ENCODE data around the gene SPPL2A.
"Not testable (repeated sequence)": the region's sequence is repeated elsewhere in the genome, so short reads cannot be mapped to it uniquely, and the experiment has no call there.

Gene SPPL2A

DNA sequence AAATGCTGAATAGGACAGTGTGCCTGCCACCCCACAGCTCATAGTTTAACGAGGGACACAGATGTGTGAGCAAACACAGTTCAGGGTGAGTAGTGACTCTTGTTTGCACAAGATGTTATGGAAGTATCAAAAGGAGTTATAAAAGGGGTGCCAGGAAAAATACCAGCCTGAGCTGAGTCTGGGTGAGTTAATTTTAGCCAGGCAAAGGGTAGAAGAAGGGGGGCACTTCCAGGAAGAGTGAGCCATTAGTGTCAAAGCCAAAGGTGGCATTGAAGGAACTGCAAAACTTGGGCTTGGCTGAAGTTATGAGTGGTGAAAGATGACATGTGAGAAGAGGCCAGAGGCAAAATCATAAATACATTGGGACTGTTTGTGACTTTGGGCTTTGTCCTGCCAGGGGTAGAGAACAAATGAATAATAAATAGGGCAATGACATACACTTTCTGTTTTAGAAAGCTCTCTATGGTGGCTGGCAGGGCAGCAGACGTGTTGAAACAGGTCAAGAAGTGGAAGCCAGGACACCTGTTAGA lies 1.9 kb upstream of the SPPL2A start:
- DNase-seq (ENCODE audit: low read depth), result no peak

- no peak for DNase-seq (ENCODE audit: low read depth)
These were observed 878 bp downstream of the SPPL2A start for GRCh38 chr15:50764461-50765194.

DNA sequence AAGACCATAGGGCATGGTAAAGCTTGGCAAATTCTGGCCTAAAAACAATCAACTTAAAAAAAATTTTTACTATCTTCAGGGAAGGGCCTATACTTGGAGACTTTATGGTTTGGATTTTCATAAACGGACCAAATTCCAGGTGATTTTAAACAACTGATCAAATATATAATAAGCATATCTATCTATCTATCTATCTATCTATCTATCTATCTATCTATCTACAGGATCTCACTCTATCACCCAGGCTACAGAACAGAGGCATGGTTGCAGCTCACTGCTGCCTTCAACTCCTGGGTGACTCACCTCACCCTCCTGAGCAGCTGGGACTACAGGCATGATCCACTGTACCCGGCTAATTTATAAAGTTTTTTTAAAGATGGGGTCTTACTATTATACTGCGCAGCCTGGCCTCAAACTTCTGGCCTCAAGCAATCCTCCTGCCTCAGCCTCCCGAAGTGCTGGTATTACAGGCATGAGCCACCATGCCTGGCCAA lies 6.7 kb downstream of the SPPL2A start:
- no peak for DNase-seq (ENCODE audit: low read depth)

DNA sequence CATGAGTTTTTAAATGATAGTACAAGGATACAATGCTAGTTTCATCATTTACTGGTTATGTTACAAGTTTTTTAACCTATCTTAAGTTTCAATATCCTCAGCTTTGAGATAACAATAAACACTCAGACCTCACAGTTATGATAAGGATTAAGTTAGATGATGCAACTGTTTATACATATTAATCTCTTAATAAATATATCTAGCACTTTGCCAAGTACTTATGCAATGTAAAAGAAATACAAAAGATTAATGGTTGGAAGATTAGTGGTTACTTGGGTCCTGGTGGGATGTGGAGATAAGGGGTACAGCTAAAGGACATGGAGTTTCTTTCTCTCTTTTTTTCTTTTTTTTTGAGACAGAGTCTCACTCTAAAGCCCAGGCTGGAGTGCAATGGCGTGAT lies 12.0 kb downstream of the SPPL2A start:
- DNase-seq (ENCODE audit: low read depth), result no peak

DNA sequence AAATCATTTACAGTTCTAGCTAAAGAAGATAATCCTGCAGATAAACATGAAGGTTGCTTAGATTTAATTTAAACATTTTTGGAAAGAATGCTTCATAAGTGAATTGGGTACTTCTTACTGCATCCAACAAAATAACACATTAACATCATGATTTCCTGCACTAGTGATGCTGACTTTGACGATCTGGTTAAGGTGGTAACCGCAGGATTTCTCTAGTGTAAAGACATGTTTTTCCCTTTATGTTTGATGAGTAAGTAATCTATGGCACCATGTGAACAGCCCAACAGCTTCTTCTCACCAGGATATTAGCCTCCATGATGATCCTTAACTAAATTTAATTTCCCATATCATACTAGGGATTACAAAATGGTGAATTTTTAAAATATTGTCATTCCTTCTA lies 14.1 kb downstream of the SPPL2A start:
- no peak for DNase-seq (ENCODE audit: low read depth)

GRCh38 chr15:50750227-50750705 lies 15.2 kb downstream of the SPPL2A start:
- DNase-seq (ENCODE audit: low read depth), result no peak

GRCh38 chr15:50747523-50747922 lies 18.0 kb downstream of the SPPL2A start:
- DNase-seq (ENCODE audit: low read depth), result no peak

- DNase-seq (ENCODE audit: low read depth), result no peak
These were observed 20.9 kb downstream of the SPPL2A start for GRCh38 chr15:50744601-50745000.

DNA sequence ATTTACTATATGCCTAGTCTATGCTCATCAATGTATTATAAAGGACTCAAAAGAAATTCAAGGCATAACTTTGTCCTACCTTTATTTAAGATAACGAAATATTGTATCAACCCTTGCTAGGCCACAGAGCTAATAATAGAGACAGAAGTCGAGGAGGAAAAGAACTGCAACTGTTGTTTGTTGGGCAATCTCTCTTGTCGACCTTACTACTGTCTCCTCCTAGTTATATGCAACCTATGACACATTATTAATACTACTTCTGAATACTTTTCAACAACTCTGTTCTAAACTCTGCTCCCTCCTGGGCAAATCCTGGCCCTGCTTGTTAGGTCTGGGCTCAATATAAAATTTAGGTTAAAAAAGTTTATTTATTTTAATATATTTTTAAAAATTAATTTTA lies 24.6 kb downstream of the SPPL2A start:
- DNase-seq (ENCODE audit: low read depth), result no peak

DNA sequence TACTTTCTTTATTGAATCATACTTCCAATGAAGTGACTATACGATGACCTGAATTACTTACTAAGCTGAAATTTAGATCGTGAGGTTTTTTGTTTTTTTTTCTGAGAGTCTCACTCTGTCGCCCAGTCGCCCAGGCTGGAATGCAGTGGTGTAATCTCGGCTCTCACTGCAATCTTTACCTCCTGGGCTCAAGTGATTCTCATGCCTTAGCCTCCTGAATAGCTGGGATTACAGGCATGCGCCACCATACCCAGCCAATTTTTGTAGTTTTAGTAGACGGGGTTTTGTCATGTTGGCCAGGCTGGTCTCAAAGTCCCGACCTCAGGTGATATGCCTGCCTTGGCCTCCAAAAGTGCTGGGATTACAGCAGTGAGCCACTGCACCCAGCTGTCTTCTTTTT lies 28.7 kb downstream of the SPPL2A start:
- DNase-seq (ENCODE audit: low read depth), result no peak

GRCh38 chr15:50735156-50735555 lies 30.4 kb downstream of the SPPL2A start:
- DNase-seq (ENCODE audit: low read depth), result no peak

GRCh38 chr15:50726315-50726714 lies 39.2 kb downstream of the SPPL2A start:
- DNase-seq (ENCODE audit: low read depth), result no peak

- no peak for DNase-seq (ENCODE audit: low read depth)
These were observed 46.8 kb downstream of the SPPL2A start for GRCh38 chr15:50718700-50719125.

DNA sequence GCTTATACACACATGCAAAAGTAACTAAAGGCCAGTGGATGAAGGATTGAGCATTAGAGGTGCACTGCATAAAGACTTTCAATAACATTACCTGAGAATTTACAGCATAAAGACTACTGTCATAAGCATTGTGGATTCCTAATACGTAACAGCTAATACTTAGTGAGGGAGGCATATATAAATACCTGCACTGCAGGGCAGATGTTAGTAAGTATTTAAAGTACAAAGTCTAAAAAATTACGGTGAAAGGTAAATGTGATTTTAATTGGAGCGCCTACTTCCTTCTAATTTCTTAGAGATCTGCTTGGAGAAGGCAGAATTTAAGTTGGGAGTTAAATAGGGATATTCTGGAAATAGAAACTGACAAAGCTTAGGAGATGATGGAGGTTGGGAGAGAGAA lies 53.5 kb downstream of the SPPL2A start:
- DNase-seq (ENCODE audit: low read depth), result no peak

GRCh38 chr15:50710585-50710984 lies 54.9 kb downstream of the SPPL2A start:
- DNase-seq (ENCODE audit: low read depth), result no peak

GRCh38 chr15:50707878-50708427 lies 57.6 kb downstream of the SPPL2A start:
- DNase-seq (ENCODE audit: low read depth), result no peak

GRCh38 chr15:50702762-50703334 lies 62.7 kb downstream of the SPPL2A start:
- no peak for DNase-seq (ENCODE audit: low read depth)

DNA sequence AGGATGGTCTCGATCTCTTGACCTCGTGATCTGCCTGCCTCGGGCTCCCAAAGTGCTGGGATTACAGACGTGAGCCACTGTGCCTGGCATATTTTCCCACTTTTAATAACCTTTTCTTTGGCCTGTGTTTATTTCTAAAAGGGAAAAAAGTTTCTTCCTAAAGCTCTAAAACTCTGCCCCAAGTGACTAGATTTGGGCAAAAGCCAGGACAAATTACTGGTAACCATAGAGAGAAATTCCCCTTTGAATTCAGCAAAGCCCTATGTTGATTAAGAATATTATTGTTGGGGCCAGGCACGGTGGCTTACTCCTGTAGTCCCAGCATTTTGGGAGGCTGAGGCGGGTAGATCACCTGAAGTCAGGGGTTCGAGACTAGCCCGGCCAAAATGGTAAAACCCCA lies 67.4 kb downstream of the SPPL2A start:
- DNase-seq (ENCODE audit: low read depth), result no peak

DNA sequence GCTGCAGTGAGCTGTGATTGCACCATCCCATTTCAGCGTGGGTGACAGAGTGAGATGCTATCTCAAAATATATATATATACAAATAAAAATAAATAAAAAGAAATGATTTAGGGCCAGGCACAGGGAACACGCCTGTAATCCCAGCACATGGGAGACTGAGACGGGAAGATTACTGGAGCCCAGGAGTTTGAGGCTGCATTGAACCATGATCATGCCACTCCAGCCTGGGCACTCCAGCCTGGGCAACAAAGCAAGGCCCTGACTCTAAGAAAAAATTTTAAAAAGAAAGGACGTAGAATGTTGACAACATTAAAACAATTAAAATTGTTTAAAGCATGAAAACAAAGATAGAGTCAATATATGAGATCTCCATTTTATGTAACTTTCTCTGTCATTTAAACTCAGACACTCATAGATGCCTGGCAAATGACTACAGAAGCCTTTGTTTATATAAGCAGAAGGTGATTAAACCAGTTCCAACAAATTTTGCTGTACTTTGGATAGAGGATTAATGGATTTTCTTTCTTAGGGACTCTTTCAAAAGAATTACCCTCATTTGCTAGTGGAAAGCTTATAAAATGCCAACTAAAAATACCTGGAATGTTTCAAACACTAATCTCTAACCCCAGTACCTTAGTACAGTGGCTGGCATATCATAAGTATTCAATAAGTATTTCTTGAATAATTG lies 68.3 kb downstream of the SPPL2A start:
- DNase-seq (ENCODE audit: low read depth), result no peak

DNA sequence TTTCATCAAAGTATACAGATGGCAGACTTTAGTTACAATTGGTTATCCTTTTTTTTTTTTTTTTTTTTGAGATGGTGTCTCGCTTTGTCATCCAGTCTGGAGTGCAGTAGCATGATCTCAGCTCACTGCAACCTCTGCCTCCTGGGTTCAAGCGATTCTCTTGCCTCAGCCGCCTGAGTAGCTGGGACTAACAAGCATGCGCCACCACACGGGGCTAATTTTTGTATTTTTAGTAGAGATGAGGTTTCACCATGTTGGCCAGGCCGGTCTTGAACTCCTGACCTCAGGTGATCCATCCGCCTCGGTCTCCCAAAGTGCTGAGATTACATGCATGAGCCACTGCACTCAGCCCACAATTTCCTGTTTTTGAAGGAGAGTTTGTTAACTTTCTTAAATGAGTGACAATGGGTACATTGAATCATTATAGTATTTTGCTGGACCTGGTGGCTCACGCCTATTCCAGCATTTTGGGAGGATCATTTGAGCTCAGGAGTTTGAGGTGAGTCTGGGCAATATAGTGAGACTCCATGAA lies 70.8 kb downstream of the SPPL2A start:
- DNase-seq (ENCODE audit: low read depth), result not testable (repeated sequence)

DNA sequence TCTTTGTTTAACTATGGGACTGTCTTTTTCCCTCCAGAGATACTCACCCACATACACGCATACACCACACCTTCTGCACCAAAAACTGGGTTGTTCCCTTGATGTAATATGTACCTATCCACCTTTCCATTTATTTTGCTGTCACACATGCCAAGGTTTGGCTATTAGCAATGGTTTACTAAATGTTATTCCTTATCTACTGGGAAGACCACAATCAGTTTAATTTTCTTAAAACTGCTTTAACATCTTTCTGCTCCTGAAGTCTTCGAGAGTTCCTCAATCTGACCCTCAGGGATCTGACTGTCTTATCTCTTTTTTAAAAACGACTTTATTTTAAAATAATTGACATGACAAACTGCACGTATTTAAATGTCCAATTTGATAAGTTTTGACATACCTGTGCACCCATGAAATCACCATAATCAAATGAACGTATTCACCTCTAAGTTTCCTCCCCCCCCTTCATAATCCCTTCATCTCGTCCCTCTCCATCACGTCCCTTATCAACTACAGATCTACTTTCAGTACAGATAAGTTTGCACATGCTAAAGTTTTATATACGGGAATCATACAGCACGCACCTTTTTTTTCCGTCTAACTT lies 78.1 kb downstream of the SPPL2A start:
- DNase-seq (ENCODE audit: low read depth), result no peak

Data from T-helper 22 cell (primary cell).